Measurements from ENCODE around the gene FAM135A. TPM values are rescaled to one million over a fixed set of nuclear protein-coding genes. Genes with fewer than 3 reads are reported as not detected.
"Not testable (repeated sequence)": the region's sequence is repeated elsewhere in the genome, so short reads cannot be mapped to it uniquely, and the experiment has no call there.

Gene FAM135A
- total and polyA plus RNA-seq, 2 experiments from 2014 or later: 3.5 to 8.2 TPM

DNA sequence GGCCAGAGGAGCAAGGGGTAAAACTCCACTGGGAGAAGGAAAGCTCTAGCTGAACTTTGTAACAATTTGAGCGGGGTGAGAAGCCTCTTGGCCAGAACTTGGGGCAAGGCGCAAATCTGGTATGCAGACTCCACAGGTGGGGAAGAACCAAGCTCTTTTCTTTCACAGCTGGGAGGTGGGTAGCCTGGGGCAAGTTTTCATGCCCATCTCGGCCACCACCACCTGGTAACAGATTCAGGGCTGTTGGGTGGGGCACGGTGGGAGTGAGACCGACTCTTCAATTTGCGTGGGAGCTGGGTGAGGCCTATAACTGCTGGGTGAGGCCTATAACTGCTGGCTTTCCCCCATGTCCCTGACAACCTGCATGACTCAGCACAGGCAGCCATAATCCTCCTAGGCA is 190.9 kb downstream of the FAM135A start:
- no peaks in the 10 kb centered on the region for H4K20me1 ChIP-seq (ENCODE audit: insufficient read depth)
- no peak overlapping the region for H2AFZ ChIP-seq
- in situ Hi-C loops (cut with MboI): no loop called here
- no peaks in the 10 kb centered on the region for H3K9me2 ChIP-seq (ENCODE audit: insufficient read depth)
- H3K27ac ChIP-seq: no peak overlapping the region
- no peak overlapping the region for H3K4me2 ChIP-seq (ENCODE audit: unreplicated experiment)
- 62 to 67% methylated on average over 6 of the region's 6 CpGs for WGBS, 2 experiments (ENCODE audit: low coverage in 1 of 2, low lambda C conversion rate in 2 of 2, missing lambda C conversion rate in 2 of 2)
- H3K36me3 ChIP-seq (ENCODE audit: low read depth): no peaks in the 10 kb centered on the region
- H3K9ac ChIP-seq: no peak overlapping the region
- no peak for DNase-seq
- no peaks in the 10 kb centered on the region for H3K79me2 ChIP-seq (ENCODE audit: insufficient read depth)
- no peaks in the 10 kb centered on the region; the same call in 1 of the 2 replicates for H3K27me3 ChIP-seq (replicated peaks; ENCODE audit: insufficient read depth)
- H3F3A ChIP-seq (ENCODE audit: insufficient read depth): no peaks in the 10 kb centered on the region
- no peaks in the 10 kb centered on the region for H3K9me3 ChIP-seq (ENCODE audit: low read depth)
- no peaks in the 10 kb centered on the region for H3K4me1 ChIP-seq (ENCODE audit: insufficient read depth)
- no peak for TF ChIP-seq EZH2 (IDR thresholded peaks at IDR 0.05; ENCODE audit: insufficient read depth, poor library complexity, severe bottlenecking)
- no peak for TF ChIP-seq EZH2phosphoT487 (IDR thresholded peaks at IDR 0.05; ENCODE audit: insufficient read depth, low read depth)
- H3K4me3 ChIP-seq: no peak overlapping the region

DNA sequence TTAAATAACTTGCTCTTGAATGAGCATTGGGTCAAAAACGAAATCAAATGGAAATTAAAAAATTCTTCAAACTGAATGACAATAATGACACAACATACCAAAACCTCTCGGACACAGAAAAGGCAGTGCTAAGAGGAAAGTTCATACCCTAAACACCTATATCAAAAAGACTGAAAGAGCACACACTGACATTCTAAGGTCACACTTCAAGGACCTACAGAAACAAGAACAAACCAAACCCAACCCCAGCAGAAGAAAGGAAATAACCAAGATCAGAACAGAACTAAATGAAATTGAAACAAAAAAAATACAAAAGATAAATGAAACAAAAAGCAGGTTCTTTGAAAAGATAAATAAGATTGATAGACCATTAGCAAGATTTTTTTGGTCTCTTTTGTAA is 194.1 kb downstream of the FAM135A start:
- H3K9me2 ChIP-seq (ENCODE audit: insufficient read depth); H3K9me3 ChIP-seq (ENCODE audit: low read depth); H3K4me1 ChIP-seq (ENCODE audit: insufficient read depth); H3K27ac ChIP-seq; H3K36me3 ChIP-seq (ENCODE audit: low read depth); DNase-seq; H3K4me3 ChIP-seq; H3K9ac ChIP-seq; H3F3A ChIP-seq (ENCODE audit: insufficient read depth); H3K79me2 ChIP-seq (ENCODE audit: insufficient read depth); H4K20me1 ChIP-seq (ENCODE audit: insufficient read depth); H2AFZ ChIP-seq; in situ Hi-C loops (cut with MboI); H3K4me2 ChIP-seq (ENCODE audit: unreplicated experiment); H3K27me3 ChIP-seq (replicated peaks; ENCODE audit: insufficient read depth): not testable (repeated sequence)
- WGBS, 2 experiments (ENCODE audit: low coverage in 1 of 2, low lambda C conversion rate in 2 of 2, missing lambda C conversion rate in 2 of 2): 29% methylated on average over 2 of the region's 2 CpGs

DNA sequence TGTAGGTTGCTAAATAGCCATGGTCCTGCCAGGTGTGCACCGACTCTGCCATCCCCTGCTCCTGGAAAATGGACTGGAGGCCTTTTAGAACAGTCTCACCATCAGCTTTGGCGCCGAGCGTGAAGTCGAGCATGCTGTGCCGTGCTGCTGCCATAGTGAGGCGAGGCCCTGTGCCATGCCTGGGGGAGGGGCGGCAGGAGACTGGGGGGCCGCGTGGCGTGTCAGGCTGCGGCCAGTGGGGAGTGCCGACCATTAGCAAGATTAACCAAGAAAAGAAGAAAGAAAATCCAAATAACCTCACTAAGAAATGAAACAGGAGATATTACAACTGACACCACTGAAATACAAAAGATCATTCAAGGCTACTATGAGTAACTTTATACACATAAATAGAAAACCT is 195.9 kb downstream of the FAM135A start:
- H3K79me2 ChIP-seq (ENCODE audit: insufficient read depth); H3K36me3 ChIP-seq (ENCODE audit: low read depth); H3F3A ChIP-seq (ENCODE audit: insufficient read depth); H4K20me1 ChIP-seq (ENCODE audit: insufficient read depth); H3K4me3 ChIP-seq; DNase-seq; H3K9ac ChIP-seq; H3K27me3 ChIP-seq (replicated peaks; ENCODE audit: insufficient read depth); H3K27ac ChIP-seq; H2AFZ ChIP-seq; H3K9me2 ChIP-seq (ENCODE audit: insufficient read depth); in situ Hi-C loops (cut with MboI); H3K9me3 ChIP-seq (ENCODE audit: low read depth); H3K4me2 ChIP-seq (ENCODE audit: unreplicated experiment); H3K4me1 ChIP-seq (ENCODE audit: insufficient read depth): not testable (repeated sequence)
- 65 to 68% methylated on average over 13 of the region's 13 CpGs for WGBS, 2 experiments (ENCODE audit: low coverage in 1 of 2, low lambda C conversion rate in 2 of 2, missing lambda C conversion rate in 2 of 2)

Small RNA genes within 50 kb of the gene (small RNA-seq; reads per million reads assigned to genes)
- not detected for gene RNU7-48P (ENCODE audit: low read depth, low replicate concordance)

Other genes starting within 250 kb of the FAM135A start
- gene COL9A1, start 110.4 kb upstream of the FAM135A start, total RNA-seq (2014; rRNA removed; shearing (Covaris generic)): not detected in 2 replicates
- gene COL9A1, start 110.4 kb upstream of the FAM135A start, polyA plus RNA-seq (2016; fragmentation: Nextera tagmentation; extraction: Ambion mirVana): not detected in 2 replicates
- gene SDHAF4, start 153.4 kb downstream of the FAM135A start, total RNA-seq (2014; rRNA removed; shearing (Covaris generic)): 10.9 TPM in 2 replicates
- 11.3 and 12.1 TPM in 2 replicates for gene SDHAF4, start 153.4 kb downstream of the FAM135A start, polyA plus RNA-seq (2016; fragmentation: Nextera tagmentation; extraction: Ambion mirVana)

Measured in GM23248 (cell line).